B cell (primary cell): ENCODE data around the gene MAGI2. TPM values are rescaled to one million over a fixed set of nuclear protein-coding genes. Genes with fewer than 3 reads are reported as not detected.

Experiments used
- ATAC-seq: fragments of 200-7000 bp; cut with Tn5 transposase; one replicate; pipeline ENCODE4 v1.10.0; 2021; ENCODE audit warnings: low read depth, mild to moderate bottlenecking, moderate number of reproducible peaks, moderate library complexity
- CTCF ChIA-PET: fragments of 350-600 bp; sonication (Branson Sonifier 250); formaldehyde crosslinking; loops from one replicate; lab custom pipeline; 2021; ENCODE audit warnings: antibody characterized with exemption, inconsistent platforms; lab: Charles Lee
- POLR2A ChIA-PET: fragments of 350-600 bp; sonication (Branson Sonifier 250); formaldehyde crosslinking; loops from one replicate; lab custom pipeline; 2021; ENCODE audit warnings: antibody characterized with exemption; lab: Charles Lee
- DNase-seq: peaks from one replicate; pipeline ENCODE4 v3.0.0; 2013
- H2AFZ ChIP-seq: 2 replicates; pipeline ENCODE4 v1.6.1; 2012; ENCODE audit warnings: mild to moderate bottlenecking, low read depth, low read length; ENCODE audit not compliant: insufficient read depth, poor library complexity, severe bottlenecking
- H3K27ac ChIP-seq, 2 donors: 1 replicate in 1 of 2; 2 replicates in 1 of 2; pipeline ENCODE4 v1.5.1; 2012 to 2013; ENCODE audit warnings: low read length in 2 of 2, mild to moderate bottlenecking in 2 of 2, moderate library complexity in 1 of 2
- H3K27me3 ChIP-seq, 4 experiments: fragments of 200-600 bp in 1 of 4; sonication (generic) in 1 of 4; replicated peaks in 1 of 4; 1 replicate in 2 of 4; 2 replicates in 2 of 4; pipeline versions ENCODE4 v1.6.1 to v1.7.0; 2013 to 2016; ENCODE audit warnings: low read length in 3 of 4, mild to moderate bottlenecking in 2 of 4, mixed read lengths in 1 of 4, moderate library complexity in 1 of 4; ENCODE audit not compliant: insufficient read depth in 4 of 4, control insufficient read depth in 3 of 4; ENCODE audit errors: control extremely low read depth in 1 of 4
- H3K36me3 ChIP-seq, 2 experiments: replicated peaks in 1 of 2; 1 replicate in 1 of 2; 2 replicates in 1 of 2; pipeline versions ENCODE4 v1.6.1 to v1.7.1; 2013; ENCODE audit warnings: low read length in 1 of 2; ENCODE audit not compliant: insufficient read depth in 2 of 2, control insufficient read depth in 1 of 2; ENCODE audit errors: control extremely low read depth in 1 of 2, extremely low read depth in 1 of 2
- H3K4me1 ChIP-seq, 2 donors: fragments of 200-600 bp in 1 of 2; sonication (generic) in 1 of 2; 1 replicate in 1 of 2; 2 replicates in 1 of 2; pipeline versions ENCODE4 v1.5.1 to v1.6.1; 2013 to 2017; ENCODE audit warnings: low read length in 2 of 2; ENCODE audit not compliant: control insufficient read depth in 2 of 2, insufficient read depth in 2 of 2
- H3K4me2 ChIP-seq: replicated peaks from 2 replicates; pipeline ENCODE3; 2012; ENCODE audit warnings: mild to moderate bottlenecking, low read depth, low read length; ENCODE audit not compliant: poor library complexity, severe bottlenecking
- H3K4me3 ChIP-seq, 5 experiments: fragments of 200-600 bp in 1 of 5; sonication (generic) in 1 of 5; 1 replicate in 3 of 5; 2 replicates in 2 of 5; pipeline versions ENCODE4 v1.5.1 to v1.7.0; 2011 to 2016; ENCODE audit warnings: low read length in 4 of 5, mild to moderate bottlenecking in 4 of 5, low read depth in 2 of 5, control low read depth in 1 of 5, moderate library complexity in 1 of 5; ENCODE audit not compliant: insufficient read depth in 1 of 5; ENCODE audit errors: control extremely low read depth in 1 of 5, extremely low read depth in 1 of 5
- H3K79me2 ChIP-seq: fragments of 200-600 bp; sonication (generic); one replicate; pipeline ENCODE4 v1.6.0; 2016; ENCODE audit warnings: low read length; ENCODE audit not compliant: control insufficient read depth, insufficient read depth
- H3K9ac ChIP-seq: fragments of 200-600 bp; sonication (generic); 2 replicates; pipeline ENCODE4 v1.6.1; 2017; ENCODE audit warnings: mild to moderate bottlenecking, low read length, moderate library complexity
- H3K9me3 ChIP-seq, 3 donors: one replicate each; pipeline versions ENCODE4 v1.6.1 to v1.7.1; 2013; ENCODE audit warnings: low read length in 2 of 3; ENCODE audit not compliant: control insufficient read depth in 2 of 3, insufficient read depth in 1 of 3; ENCODE audit errors: control extremely low read depth in 1 of 3
- H4K20me1 ChIP-seq: 2 replicates; pipeline ENCODE4 v1.6.0; 2012; ENCODE audit warnings: mild to moderate bottlenecking, low read length; ENCODE audit not compliant: insufficient read depth, control insufficient read depth, poor library complexity, severe bottlenecking
- H3K27ac Mint-ChIP-seq: one replicate; pipeline ENCODE4 v1.8.0; 2021; ENCODE audit warnings: mixed read lengths
- H3K27me3 Mint-ChIP-seq: one replicate; pipeline ENCODE4 v1.8.0; 2021; ENCODE audit warnings: mixed read lengths
- H3K4me1 Mint-ChIP-seq: one replicate; pipeline ENCODE4 v1.8.0; 2021; ENCODE audit warnings: mixed read lengths
- H3K4me3 Mint-ChIP-seq: one replicate; pipeline ENCODE4 v1.8.0; 2021; ENCODE audit warnings: mixed read lengths
- H3K9me3 Mint-ChIP-seq: one replicate; pipeline ENCODE4 v1.8.0; 2022; ENCODE audit warnings: mixed read lengths; ENCODE audit not compliant: insufficient read depth
- EZH2 ChIP-seq: IDR thresholded peaks from 2 replicates; pipeline ENCODE4 v1.6.1; 2012; ENCODE audit warnings: borderline replicate concordance, low read depth, mild to moderate bottlenecking, moderate library complexity, low read length; ENCODE audit not compliant: insufficient read depth, poor library complexity, severe bottlenecking
- WGBS: methylation state at CpG from one replicate; pipeline ENCODE4 v1.1.5; 2013; ENCODE audit warnings: missing lambda C conversion rate; ENCODE audit not compliant: insufficient coverage; 5-methylcytosine and 5-hydroxymethylcytosine counted together
- intact Hi-C: fragments of 100-400 bp; cut with micrococcal nuclease; formaldehyde crosslinking; loops from one replicate; pipeline ENCODE4 v1.10.0; 2022
- polyA plus RNA-seq: library from polyadenylated mRNA; depleted of rRNA; stranded (reverse); fragments of >200 nt; gene quantifications from 2 replicates; pipeline ENCODE4 v1.2.3, GENCODE V29; 2012
- total RNA-seq, 2 donors: library from RNA; stranded (reverse); fragments of 120-200 nt in 1 of 2; gene quantifications; 1 replicate in 1 of 2; 2 replicates in 1 of 2; pipeline versions ENCODE4 v1.2.3 to v1.2.4, GENCODE V29; 2013 to 2022
- TF ChIP-seq, protein P1 (sequence below): fragments of 200-600 bp; IDR thresholded peaks from one replicate; pipeline ENCODE4 v1.8.0; 2022; ENCODE audit warnings: antibody characterized with exemption, mild to moderate bottlenecking

MAGI2 gene
- total and polyA plus RNA-seq, 2 donors (not counting 1 experiment from before 2014, with no cell fraction given): 0.16 to 0.64 TPM

DNA sequence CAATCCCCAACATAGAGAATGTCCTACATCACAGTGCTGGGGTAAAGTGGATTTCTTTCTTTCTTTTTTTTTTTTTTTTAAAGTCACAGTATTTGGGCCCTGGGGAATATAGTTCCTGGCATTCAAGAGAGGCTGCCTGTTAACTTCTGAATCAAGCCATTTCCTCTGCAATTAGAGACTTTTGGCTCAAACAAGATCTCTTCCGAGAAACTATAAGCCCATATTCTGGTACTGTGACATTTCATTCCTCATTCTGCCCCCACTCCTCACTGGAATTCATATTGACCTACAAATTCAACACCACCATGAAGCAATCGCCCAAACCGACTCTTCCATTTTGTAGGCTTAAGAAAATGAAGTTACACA lies 1467.5 kb downstream of the MAGI2 start:
- Mint-ChIP-seq H3K27ac (no peak overlapping the region), H3K27me3 (peaks cover 8% of the 10 kb centered on the region), H3K4me3 (no peak overlapping the region), H3K9me3 (no peaks in the 10 kb centered on the region), H3K4me1 (no peaks in the 10 kb centered on the region)
- Histone ChIP-seq H3K9ac (no peak overlapping the region), H3K9me3 (no peaks in the 10 kb centered on the region), H3K4me1 (no peaks in the 10 kb centered on the region), H3K27me3 (no peaks in the 10 kb centered on the region), H3K79me2 (no peaks in the 10 kb centered on the region), H3K4me2 (no peak overlapping the region), H3K36me3 (no peaks in the 10 kb centered on the region), H3K27ac (no peak overlapping the region), H4K20me1 (no peaks in the 10 kb centered on the region), H2AFZ (no peak overlapping the region), H3K4me3 (no peak overlapping the region)
- intact Hi-C loops: no loop called here
- CTCF ChIA-PET: no interaction called here
- no peak for TF ChIP-seq EZH2
- TF ChIP-seq, protein P1, sequence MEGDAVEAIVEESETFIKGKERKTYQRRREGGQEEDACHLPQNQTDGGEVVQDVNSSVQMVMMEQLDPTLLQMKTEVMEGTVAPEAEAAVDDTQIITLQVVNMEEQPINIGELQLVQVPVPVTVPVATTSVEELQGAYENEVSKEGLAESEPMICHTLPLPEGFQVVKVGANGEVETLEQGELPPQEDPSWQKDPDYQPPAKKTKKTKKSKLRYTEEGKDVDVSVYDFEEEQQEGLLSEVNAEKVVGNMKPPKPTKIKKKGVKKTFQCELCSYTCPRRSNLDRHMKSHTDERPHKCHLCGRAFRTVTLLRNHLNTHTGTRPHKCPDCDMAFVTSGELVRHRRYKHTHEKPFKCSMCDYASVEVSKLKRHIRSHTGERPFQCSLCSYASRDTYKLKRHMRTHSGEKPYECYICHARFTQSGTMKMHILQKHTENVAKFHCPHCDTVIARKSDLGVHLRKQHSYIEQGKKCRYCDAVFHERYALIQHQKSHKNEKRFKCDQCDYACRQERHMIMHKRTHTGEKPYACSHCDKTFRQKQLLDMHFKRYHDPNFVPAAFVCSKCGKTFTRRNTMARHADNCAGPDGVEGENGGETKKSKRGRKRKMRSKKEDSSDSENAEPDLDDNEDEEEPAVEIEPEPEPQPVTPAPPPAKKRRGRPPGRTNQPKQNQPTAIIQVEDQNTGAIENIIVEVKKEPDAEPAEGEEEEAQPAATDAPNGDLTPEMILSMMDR: no peak
- DNase-seq (no peak), ATAC-seq (no peak)
- 85% methylated on average over 3 of the region's 3 CpGs for WGBS
- POLR2A ChIA-PET: no interaction called here

DNA sequence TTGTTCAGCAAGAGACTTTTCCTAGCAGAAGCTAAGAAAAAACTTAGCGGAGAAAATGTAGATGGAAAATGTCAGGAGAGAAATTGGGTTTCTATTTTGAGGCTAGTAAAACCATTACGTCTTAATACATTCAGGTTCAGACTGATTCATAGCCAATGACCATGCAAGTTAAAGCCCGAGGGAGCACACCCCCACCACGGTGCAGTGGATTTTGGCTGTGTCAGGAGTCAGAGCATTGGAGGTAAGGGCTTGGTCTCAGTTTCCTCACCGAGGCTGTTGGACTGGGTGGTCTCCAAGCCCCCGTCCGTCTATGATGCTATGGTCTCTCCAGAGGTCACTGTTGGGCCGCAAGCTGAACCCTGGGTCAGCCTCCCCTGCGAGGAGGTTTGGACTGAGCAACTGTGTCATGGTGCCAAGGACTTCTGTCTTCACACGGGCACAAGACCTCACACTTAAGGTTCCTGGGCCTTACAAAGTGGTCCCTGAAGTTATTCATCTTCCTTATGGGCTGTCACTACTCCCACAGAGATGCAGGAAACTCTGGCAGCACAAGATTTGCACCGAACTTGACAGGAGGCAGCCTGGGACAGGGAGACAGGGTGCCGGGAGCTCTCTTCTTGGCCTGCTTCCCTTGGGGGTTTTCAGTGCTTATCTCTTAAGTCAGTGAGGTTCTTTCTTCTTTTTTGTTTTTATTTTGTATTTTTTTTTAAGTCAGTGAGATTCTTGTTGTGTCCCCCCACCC lies 1468.1 kb downstream of the MAGI2 start:
- ATAC-seq (no peak), DNase-seq (no peak)
- no peak overlapping the region for H3K4me3 ChIP-seq
- H4K20me1 ChIP-seq: no peaks in the 10 kb centered on the region
- H3K9me3 Mint-ChIP-seq: no peaks in the 10 kb centered on the region
- no peak overlapping the region for H3K4me2 ChIP-seq
- no peak overlapping the region for H3K9ac ChIP-seq
- H2AFZ ChIP-seq: no peak overlapping the region
- H3K79me2 ChIP-seq: no peaks in the 10 kb centered on the region
- no peaks in the 10 kb centered on the region for H3K36me3 ChIP-seq
- CTCF ChIA-PET: no interaction called here
- no peak overlapping the region for H3K27ac ChIP-seq
- TF ChIP-seq, protein P1: no peak
- no peak for TF ChIP-seq EZH2
- H3K9me3 ChIP-seq: no peaks in the 10 kb centered on the region
- no peaks in the 10 kb centered on the region for H3K4me1 ChIP-seq
- no peak overlapping the region for H3K4me3 Mint-ChIP-seq
- H3K27me3 ChIP-seq: no peaks in the 10 kb centered on the region
- WGBS: 81% methylated on average over 11 of the region's 12 CpGs
- no peak overlapping the region for H3K27ac Mint-ChIP-seq
- H3K27me3 Mint-ChIP-seq: peaks cover 8% of the 10 kb centered on the region
- POLR2A ChIA-PET: interaction anchor here (0.6 kb wide), 1 partner anchor 67 kb away, joined by 5 read pairs; no protein-coding TSS in a partner anchor
- intact Hi-C loops: no loop called here
- no peaks in the 10 kb centered on the region for H3K4me1 Mint-ChIP-seq
